WTC11 (cell line): Measurements from ENCODE around the gene GSX2. TPM values are rescaled to one million over a fixed set of nuclear protein-coding genes. Genes with fewer than 3 reads are reported as not detected.

Source experiments
- ATAC-seq: fragments of 200-7000 bp; cut with Tn5 transposase; 2 replicates; pipeline ENCODE4 v1.10.0; 2021; ENCODE audit warnings: mild to moderate bottlenecking, moderate library complexity
- CTCF ChIA-PET: fragments of 300-600 bp; sonication (Branson Sonifier 250); formaldehyde crosslinking; loops from one replicate; lab custom pipeline; 2021; ENCODE audit warnings: antibody characterized with exemption; lab: Charles Lee
- POLR2A ChIA-PET: fragments of 350-600 bp; sonication (Branson Sonifier 250); formaldehyde crosslinking; loops from one replicate; lab custom pipeline; 2021; ENCODE audit warnings: antibody characterized with exemption; lab: Charles Lee
- DNase-seq: peaks from one replicate; pipeline ENCODE4 v3.0.0; 2021; ENCODE audit warnings: low spot score
- H3K27ac Mint-ChIP-seq: 2 replicates; pipeline ENCODE4 v1.8.0; 2021; ENCODE audit warnings: mixed read lengths
- H3K27me3 Mint-ChIP-seq: 2 replicates; pipeline ENCODE4 v1.8.0; 2021; ENCODE audit warnings: low read depth, mild to moderate bottlenecking, moderate library complexity, mixed read lengths
- H3K36me3 Mint-ChIP-seq: 2 replicates; pipeline ENCODE4 v1.8.0; 2021; ENCODE audit warnings: mixed read lengths
- H3K4me1 Mint-ChIP-seq: 2 replicates; pipeline ENCODE4 v1.8.0; 2022; ENCODE audit warnings: mixed read lengths
- H3K4me3 Mint-ChIP-seq: 2 replicates; pipeline ENCODE4 v1.8.0; 2021; ENCODE audit warnings: mild to moderate bottlenecking, moderate library complexity, mixed read lengths
- H3K9me3 Mint-ChIP-seq: 2 replicates; pipeline ENCODE4 v1.8.0; 2021; ENCODE audit warnings: mixed read lengths
- ATF1 ChIP-seq: sonication (generic); formaldehyde crosslinking; IDR thresholded peaks from 2 replicates; pipeline ENCODE4 v1.8.1; 2023; ENCODE audit warnings: mild to moderate bottlenecking, moderate library complexity, missing genetic modification reagents
- CBFB ChIP-seq: sonication (generic); formaldehyde crosslinking; IDR thresholded peaks from 2 replicates; pipeline ENCODE4 v1.8.1; 2022; ENCODE audit warnings: mild to moderate bottlenecking, low read depth, missing genetic modification reagents
- ELF4 ChIP-seq: sonication (generic); formaldehyde crosslinking; IDR thresholded peaks from 2 replicates; pipeline ENCODE4 v1.8.1; 2022; ENCODE audit warnings: low read depth, mild to moderate bottlenecking, moderate library complexity, missing genetic modification reagents
- EMX1 ChIP-seq: fragments of 250-450 bp; sonication (Bioruptor Pico); IDR thresholded peaks from 2 replicates; pipeline ENCODE4 v1.8.0; 2021; ENCODE audit warnings: mild to moderate bottlenecking
- GRHL2 ChIP-seq: fragments of 250-450 bp; sonication (Bioruptor Pico); IDR thresholded peaks from 2 replicates; pipeline ENCODE4 v1.8.0; 2022; ENCODE audit warnings: mild to moderate bottlenecking, moderate library complexity; ENCODE audit not compliant: insufficient replicate concordance, severe bottlenecking
- HMGA2 ChIP-seq: fragments of 250-450 bp; sonication (Bioruptor Pico); IDR thresholded peaks from 2 replicates; pipeline ENCODE4 v1.4.0; 2021; ENCODE audit warnings: mild to moderate bottlenecking, moderate library complexity
- JAZF1 ChIP-seq: fragments of 250-450 bp; sonication (Bioruptor Pico); IDR thresholded peaks from 2 replicates; pipeline ENCODE4 v1.9.0; 2021; ENCODE audit warnings: moderate library complexity, mild to moderate bottlenecking, inconsistent platforms
- NR3C1 ChIP-seq: sonication (generic); formaldehyde crosslinking; conservative IDR thresholded peaks from 2 replicates; pipeline ENCODE4 v1.8.1; 2023; ENCODE audit warnings: low read depth, mild to moderate bottlenecking, missing genetic modification reagents
- SOX15 ChIP-seq: fragments of 250-450 bp; sonication (Bioruptor Pico); IDR thresholded peaks from 2 replicates; pipeline ENCODE4 v1.9.0; 2021; ENCODE audit warnings: mild to moderate bottlenecking
- TP53 ChIP-seq: sonication (generic); formaldehyde crosslinking; IDR thresholded peaks from 2 replicates; pipeline ENCODE4 v1.8.1; 2023; ENCODE audit warnings: mild to moderate bottlenecking, missing genetic modification reagents
- ZNF396 ChIP-seq: fragments of 250-450 bp; sonication (Bioruptor Pico); IDR thresholded peaks from 2 replicates; pipeline ENCODE4 v1.8.0; 2021; ENCODE audit warnings: mild to moderate bottlenecking, moderate library complexity, borderline replicate concordance
- ZNF416 ChIP-seq: fragments of 250-450 bp; sonication (Bioruptor Pico); IDR thresholded peaks from 2 replicates; pipeline ENCODE4 v1.9.0; 2021; ENCODE audit warnings: mild to moderate bottlenecking, inconsistent platforms
- ZNF423 ChIP-seq: fragments of 250-450 bp; sonication (Bioruptor Pico); IDR thresholded peaks from 2 replicates; pipeline ENCODE4 v2.1.2; 2022; ENCODE audit warnings: mild to moderate bottlenecking, moderate library complexity
- ZNF671 ChIP-seq: fragments of 250-450 bp; sonication (Bioruptor Pico); IDR thresholded peaks from 2 replicates; pipeline ENCODE4 v1.8.0; 2021; ENCODE audit warnings: mild to moderate bottlenecking
- total RNA-seq: library from RNA; stranded (reverse); gene quantifications from 3 replicates; pipeline ENCODE4 v1.2.3, GENCODE V29; 2021
- TF ChIP-seq, protein P1 (sequence below): fragments of 250-450 bp; sonication (Bioruptor Pico); conservative IDR thresholded peaks from 2 replicates; pipeline ENCODE4 v1.9.0; 2021; ENCODE audit warnings: mild to moderate bottlenecking
- TF ChIP-seq, protein P2 (sequence below): sonication (generic); formaldehyde crosslinking; IDR thresholded peaks from 2 replicates; pipeline ENCODE4 v1.8.0; 2022; ENCODE audit warnings: mild to moderate bottlenecking, missing genetic modification reagents
- TF ChIP-seq, protein P3 (sequence below): sonication (generic); formaldehyde crosslinking; IDR thresholded peaks from 2 replicates; pipeline ENCODE4 v1.8.1; 2023; ENCODE audit warnings: mild to moderate bottlenecking, missing genetic modification reagents
- TF ChIP-seq, protein P4 (sequence below): sonication (generic); formaldehyde crosslinking; conservative IDR thresholded peaks from 2 replicates; pipeline ENCODE4 v1.8.1; 2022; ENCODE audit warnings: mild to moderate bottlenecking, missing genetic modification reagents
- TF ChIP-seq, protein P5 (sequence below): sonication (generic); formaldehyde crosslinking; IDR thresholded peaks from 2 replicates; pipeline ENCODE4 v1.8.0; 2022; ENCODE audit warnings: mild to moderate bottlenecking, missing genetic modification reagents
- TF ChIP-seq, protein P6 (sequence below): sonication (generic); formaldehyde crosslinking; IDR thresholded peaks from 2 replicates; pipeline ENCODE4 v1.8.0; 2022; ENCODE audit warnings: missing genetic modification reagents
- TF ChIP-seq, protein P7 (sequence below): sonication (generic); formaldehyde crosslinking; IDR thresholded peaks from 2 replicates; pipeline ENCODE4 v1.8.0; 2023; ENCODE audit warnings: missing genetic modification reagents, mild to moderate bottlenecking, borderline replicate concordance

Gene GSX2
- total RNA-seq, 1 experiment from 2014 or later = not detected

DNA sequence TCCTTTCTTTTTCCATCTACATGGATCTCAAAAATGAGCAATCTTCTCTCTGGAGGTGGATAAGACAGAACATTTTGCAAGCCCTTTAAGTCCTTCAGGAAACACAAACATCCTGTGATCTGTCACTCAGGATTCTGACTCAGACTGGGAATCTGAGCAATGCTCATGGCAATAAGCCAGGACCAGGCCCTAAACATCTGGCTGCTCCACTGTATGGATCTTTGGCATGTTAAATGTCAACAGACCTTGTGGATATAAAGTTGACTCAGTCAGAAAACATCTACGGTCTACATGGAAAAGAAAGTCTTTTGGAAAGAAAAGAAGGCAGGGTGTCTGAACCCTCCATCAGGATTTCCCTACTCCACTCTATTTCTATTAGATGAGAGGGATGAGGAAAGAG, 17.8 kb upstream of the GSX2 start (continued):
- TF ChIP-seq, protein P1, sequence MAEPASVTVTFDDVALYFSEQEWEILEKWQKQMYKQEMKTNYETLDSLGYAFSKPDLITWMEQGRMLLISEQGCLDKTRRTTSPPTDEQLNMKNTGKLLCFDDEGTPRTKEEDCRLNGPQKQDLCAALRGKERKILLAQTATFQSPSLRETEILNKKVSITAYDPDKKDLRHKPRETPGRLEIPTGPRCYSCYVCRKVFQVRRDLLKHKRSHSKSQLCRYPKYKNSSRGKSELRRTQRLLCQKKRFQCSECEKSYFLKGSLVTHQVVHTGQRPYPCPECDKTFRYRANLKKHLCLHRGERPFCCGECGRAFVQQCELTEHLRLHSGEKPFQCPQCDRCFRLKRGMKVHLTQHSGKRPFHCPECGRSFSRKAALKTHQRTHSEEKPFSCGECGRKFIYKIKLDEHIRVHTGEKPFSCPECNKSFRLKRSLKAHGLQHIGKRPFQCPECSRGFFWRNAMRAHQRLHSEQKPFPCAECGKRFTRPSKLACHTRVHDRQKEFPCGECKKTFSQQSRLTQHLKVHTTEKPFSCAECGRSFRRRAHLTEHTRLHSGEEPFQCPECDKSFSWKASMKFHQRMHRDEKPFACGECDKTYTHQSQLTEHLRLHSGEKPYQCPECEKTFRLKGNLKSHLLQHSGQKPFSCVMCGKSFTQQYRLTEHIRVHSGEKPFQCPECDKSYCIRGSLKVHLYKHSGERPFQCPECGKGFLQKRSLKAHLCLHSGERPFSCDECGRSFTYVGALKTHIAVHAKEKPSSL (CRISPR knock-in tag) = no peak
- TF ChIP-seq, all 79 proteins: peak for 0

DNA sequence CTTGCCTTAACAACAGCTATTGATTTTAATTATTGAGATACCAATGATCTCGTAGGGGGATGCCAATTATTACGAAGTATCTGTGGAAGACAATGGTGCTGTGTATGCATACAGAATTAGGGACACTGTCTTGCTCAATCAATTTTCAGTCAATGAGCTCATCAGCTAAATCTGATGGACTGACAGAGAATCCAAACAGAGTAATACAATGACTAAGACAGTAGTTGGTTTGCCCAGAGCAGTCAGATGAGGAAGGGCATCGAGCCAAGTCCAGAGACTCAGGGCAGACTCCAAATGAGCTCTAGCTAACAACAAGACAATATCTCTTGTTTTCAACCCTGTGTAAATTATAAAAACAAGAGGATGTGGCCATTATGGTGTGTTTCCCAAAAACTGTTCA, 14.7 kb upstream of the GSX2 start:
- Mint-ChIP-seq H3K27ac (no peak overlapping the region), H3K27me3 (peaks cover 32% of the 10 kb centered on the region), H3K9me3 (no peaks in the 10 kb centered on the region), H3K36me3 (no peaks in the 10 kb centered on the region), H3K4me3 (no peak overlapping the region), H3K4me1 (no peaks in the 10 kb centered on the region)
- ATAC-seq (no peak), DNase-seq (no peak)
- no peak for TF ChIP-seq NR3C1 (CRISPR knock-in tag)
- TF ChIP-seq, protein P2, sequence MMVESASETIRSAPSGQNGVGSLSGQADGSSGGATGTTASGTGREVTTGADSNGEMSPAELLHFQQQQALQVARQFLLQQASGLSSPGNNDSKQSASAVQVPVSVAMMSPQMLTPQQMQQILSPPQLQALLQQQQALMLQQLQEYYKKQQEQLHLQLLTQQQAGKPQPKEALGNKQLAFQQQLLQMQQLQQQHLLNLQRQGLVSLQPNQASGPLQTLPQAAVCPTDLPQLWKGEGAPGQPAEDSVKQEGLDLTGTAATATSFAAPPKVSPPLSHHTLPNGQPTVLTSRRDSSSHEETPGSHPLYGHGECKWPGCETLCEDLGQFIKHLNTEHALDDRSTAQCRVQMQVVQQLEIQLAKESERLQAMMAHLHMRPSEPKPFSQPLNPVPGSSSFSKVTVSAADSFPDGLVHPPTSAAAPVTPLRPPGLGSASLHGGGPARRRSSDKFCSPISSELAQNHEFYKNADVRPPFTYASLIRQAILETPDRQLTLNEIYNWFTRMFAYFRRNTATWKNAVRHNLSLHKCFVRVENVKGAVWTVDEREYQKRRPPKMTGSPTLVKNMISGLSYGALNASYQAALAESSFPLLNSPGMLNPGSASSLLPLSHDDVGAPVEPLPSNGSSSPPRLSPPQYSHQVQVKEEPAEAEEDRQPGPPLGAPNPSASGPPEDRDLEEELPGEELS (CRISPR knock-in tag) = no peak
- no peak for TF ChIP-seq ZNF423 (CRISPR knock-in tag)
- TF ChIP-seq, protein P3, sequence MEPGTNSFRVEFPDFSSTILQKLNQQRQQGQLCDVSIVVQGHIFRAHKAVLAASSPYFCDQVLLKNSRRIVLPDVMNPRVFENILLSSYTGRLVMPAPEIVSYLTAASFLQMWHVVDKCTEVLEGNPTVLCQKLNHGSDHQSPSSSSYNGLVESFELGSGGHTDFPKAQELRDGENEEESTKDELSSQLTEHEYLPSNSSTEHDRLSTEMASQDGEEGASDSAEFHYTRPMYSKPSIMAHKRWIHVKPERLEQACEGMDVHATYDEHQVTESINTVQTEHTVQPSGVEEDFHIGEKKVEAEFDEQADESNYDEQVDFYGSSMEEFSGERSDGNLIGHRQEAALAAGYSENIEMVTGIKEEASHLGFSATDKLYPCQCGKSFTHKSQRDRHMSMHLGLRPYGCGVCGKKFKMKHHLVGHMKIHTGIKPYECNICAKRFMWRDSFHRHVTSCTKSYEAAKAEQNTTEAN (CRISPR knock-in tag) = no peak
- TF ChIP-seq JAZF1 (CRISPR knock-in tag) = no peak
- TF ChIP-seq HMGA2 (CRISPR knock-in tag) = no peak
- TF ChIP-seq ZNF396 (CRISPR knock-in tag) = no peak
- TF ChIP-seq GRHL2 (CRISPR knock-in tag) = no peak
- TF ChIP-seq, protein P4, sequence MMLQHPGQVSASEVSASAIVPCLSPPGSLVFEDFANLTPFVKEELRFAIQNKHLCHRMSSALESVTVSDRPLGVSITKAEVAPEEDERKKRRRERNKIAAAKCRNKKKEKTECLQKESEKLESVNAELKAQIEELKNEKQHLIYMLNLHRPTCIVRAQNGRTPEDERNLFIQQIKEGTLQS = no peak
- no peak for TF ChIP-seq SOX15 (CRISPR knock-in tag)
- TF ChIP-seq TP53 = no peak
- no peak for TF ChIP-seq EMX1 (CRISPR knock-in tag)
- no peak for TF ChIP-seq ZNF671 (CRISPR knock-in tag)
- TF ChIP-seq ATF1 = no peak
- no peak for TF ChIP-seq ZNF416 (CRISPR knock-in tag)
- TF ChIP-seq, protein P5, sequence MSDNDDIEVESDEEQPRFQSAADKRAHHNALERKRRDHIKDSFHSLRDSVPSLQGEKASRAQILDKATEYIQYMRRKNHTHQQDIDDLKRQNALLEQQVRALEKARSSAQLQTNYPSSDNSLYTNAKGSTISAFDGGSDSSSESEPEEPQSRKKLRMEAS (CRISPR knock-in tag) = no peak
- no peak for TF ChIP-seq ELF4 (CRISPR knock-in tag)
- ChIA-PET CTCF (interaction anchor here (1.0 kb wide), 1 partner anchor 147 kb away, joined by 3 read pairs; no protein-coding TSS in a partner anchor), POLR2A (interaction anchor here (0.9 kb wide), 1 partner anchor 170 kb away, joined by 3 read pairs; no protein-coding TSS in a partner anchor)

DNA sequence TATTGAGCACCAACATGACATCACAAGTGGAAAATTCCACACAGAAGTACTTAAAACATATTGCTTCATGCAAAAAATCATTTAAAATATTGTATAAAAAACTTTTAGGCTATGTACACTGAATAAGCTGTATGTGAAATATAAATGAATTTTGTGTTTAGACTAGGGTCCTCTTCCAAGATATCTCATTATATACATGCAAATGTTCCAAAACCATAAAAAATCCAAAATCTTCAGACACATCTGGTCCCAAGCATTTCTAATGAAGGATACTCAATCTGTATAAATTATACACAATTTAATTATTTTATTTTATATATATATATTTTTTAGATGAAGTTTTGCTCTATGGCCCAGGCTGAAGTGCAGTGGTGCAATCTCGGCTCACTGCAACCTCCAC, 10.1 kb upstream of the GSX2 start:
- ATAC-seq (no peak), DNase-seq (no peak)
- Mint-ChIP-seq H3K27me3 (peaks cover 78% of the 10 kb centered on the region), H3K4me1 (peaks cover 34% of the 10 kb centered on the region), H3K27ac (no peak overlapping the region), H3K36me3 (no peaks in the 10 kb centered on the region), H3K9me3 (no peaks in the 10 kb centered on the region), H3K4me3 (no peak overlapping the region)
- ChIA-PET POLR2A (no interaction called here), CTCF (no interaction called here)
- TF ChIP-seq, protein P6, sequence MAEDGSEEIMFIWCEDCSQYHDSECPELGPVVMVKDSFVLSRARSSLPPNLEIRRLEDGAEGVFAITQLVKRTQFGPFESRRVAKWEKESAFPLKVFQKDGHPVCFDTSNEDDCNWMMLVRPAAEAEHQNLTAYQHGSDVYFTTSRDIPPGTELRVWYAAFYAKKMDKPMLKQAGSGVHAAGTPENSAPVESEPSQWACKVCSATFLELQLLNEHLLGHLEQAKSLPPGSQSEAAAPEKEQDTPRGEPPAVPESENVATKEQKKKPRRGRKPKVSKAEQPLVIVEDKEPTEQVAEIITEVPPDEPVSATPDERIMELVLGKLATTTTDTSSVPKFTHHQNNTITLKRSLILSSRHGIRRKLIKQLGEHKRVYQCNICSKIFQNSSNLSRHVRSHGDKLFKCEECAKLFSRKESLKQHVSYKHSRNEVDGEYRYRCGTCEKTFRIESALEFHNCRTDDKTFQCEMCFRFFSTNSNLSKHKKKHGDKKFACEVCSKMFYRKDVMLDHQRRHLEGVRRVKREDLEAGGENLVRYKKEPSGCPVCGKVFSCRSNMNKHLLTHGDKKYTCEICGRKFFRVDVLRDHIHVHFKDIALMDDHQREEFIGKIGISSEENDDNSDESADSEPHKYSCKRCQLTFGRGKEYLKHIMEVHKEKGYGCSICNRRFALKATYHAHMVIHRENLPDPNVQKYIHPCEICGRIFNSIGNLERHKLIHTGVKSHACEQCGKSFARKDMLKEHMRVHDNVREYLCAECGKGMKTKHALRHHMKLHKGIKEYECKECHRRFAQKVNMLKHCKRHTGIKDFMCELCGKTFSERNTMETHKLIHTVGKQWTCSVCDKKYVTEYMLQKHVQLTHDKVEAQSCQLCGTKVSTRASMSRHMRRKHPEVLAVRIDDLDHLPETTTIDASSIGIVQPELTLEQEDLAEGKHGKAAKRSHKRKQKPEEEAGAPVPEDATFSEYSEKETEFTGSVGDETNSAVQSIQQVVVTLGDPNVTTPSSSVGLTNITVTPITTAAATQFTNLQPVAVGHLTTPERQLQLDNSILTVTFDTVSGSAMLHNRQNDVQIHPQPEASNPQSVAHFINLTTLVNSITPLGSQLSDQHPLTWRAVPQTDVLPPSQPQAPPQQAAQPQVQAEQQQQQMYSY = no peak
- TF ChIP-seq EMX1 (CRISPR knock-in tag) (no peak), CBFB (CRISPR knock-in tag) (no peak)
- TF ChIP-seq, protein P7, sequence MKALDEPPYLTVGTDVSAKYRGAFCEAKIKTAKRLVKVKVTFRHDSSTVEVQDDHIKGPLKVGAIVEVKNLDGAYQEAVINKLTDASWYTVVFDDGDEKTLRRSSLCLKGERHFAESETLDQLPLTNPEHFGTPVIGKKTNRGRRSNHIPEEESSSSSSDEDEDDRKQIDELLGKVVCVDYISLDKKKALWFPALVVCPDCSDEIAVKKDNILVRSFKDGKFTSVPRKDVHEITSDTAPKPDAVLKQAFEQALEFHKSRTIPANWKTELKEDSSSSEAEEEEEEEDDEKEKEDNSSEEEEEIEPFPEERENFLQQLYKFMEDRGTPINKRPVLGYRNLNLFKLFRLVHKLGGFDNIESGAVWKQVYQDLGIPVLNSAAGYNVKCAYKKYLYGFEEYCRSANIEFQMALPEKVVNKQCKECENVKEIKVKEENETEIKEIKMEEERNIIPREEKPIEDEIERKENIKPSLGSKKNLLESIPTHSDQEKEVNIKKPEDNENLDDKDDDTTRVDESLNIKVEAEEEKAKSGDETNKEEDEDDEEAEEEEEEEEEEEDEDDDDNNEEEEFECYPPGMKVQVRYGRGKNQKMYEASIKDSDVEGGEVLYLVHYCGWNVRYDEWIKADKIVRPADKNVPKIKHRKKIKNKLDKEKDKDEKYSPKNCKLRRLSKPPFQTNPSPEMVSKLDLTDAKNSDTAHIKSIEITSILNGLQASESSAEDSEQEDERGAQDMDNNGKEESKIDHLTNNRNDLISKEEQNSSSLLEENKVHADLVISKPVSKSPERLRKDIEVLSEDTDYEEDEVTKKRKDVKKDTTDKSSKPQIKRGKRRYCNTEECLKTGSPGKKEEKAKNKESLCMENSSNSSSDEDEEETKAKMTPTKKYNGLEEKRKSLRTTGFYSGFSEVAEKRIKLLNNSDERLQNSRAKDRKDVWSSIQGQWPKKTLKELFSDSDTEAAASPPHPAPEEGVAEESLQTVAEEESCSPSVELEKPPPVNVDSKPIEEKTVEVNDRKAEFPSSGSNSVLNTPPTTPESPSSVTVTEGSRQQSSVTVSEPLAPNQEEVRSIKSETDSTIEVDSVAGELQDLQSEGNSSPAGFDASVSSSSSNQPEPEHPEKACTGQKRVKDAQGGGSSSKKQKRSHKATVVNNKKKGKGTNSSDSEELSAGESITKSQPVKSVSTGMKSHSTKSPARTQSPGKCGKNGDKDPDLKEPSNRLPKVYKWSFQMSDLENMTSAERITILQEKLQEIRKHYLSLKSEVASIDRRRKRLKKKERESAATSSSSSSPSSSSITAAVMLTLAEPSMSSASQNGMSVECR = no peak
